Osteoblast (primary cell): ENCODE results near the gene SELENOP. TPM values are rescaled to one million over a fixed set of nuclear protein-coding genes. Genes with fewer than 3 reads are reported as not detected.
A peak's percentile ranks its signal among the peaks of the same experiment; 100 is the strongest.

Source experiments
- DNase-seq: peaks from one replicate; pipeline ENCODE4 v3.0.0; 2011; ENCODE audit warnings: low spot score, mixed read lengths; ENCODE audit not compliant: insufficient read length; ENCODE audit errors: missing footprints
- H2AFZ ChIP-seq: 2 replicates; pipeline ENCODE4 v1.6.0; 2011; ENCODE audit warnings: mild to moderate bottlenecking, low read length
- H3K27ac ChIP-seq: 2 replicates; pipeline ENCODE4 v1.5.1; 2011; ENCODE audit warnings: mild to moderate bottlenecking, low read depth, low read length, moderate library complexity
- H3K27me3 ChIP-seq: 2 replicates; pipeline ENCODE4 v1.6.0; 2012; ENCODE audit warnings: mild to moderate bottlenecking, control low read depth, inconsistent platforms, low read length, moderate library complexity; ENCODE audit not compliant: insufficient read depth
- H3K36me3 ChIP-seq: 2 replicates; pipeline ENCODE4 v1.5.1; 2011; ENCODE audit warnings: mild to moderate bottlenecking, low read length, control low read depth, moderate library complexity; ENCODE audit not compliant: insufficient read depth
- H3K4me1 ChIP-seq: 2 replicates; pipeline ENCODE4 v1.5.1; 2011; ENCODE audit warnings: mild to moderate bottlenecking, low read length, control low read depth, moderate library complexity; ENCODE audit not compliant: insufficient read depth
- H3K4me2 ChIP-seq: 2 replicates; pipeline ENCODE4 v1.6.0; 2011; ENCODE audit warnings: mild to moderate bottlenecking, low read length; ENCODE audit not compliant: insufficient read depth
- H3K4me3 ChIP-seq: fragments of 200-600 bp; sonication (generic); 3 replicates; pipeline ENCODE4 v1.5.1; 2012; ENCODE audit warnings: mild to moderate bottlenecking, low read length, inconsistent platforms; ENCODE audit not compliant: insufficient read depth
- H3K79me2 ChIP-seq: 2 replicates; pipeline ENCODE4 v1.6.0; 2012; ENCODE audit warnings: mild to moderate bottlenecking, low read length, control low read depth, inconsistent platforms; ENCODE audit not compliant: insufficient read depth
- H3K9me3 ChIP-seq: 2 replicates; pipeline ENCODE4 v1.5.1; 2011; ENCODE audit warnings: low read depth, low read length, control low read depth
- H4K20me1 ChIP-seq: 2 replicates; pipeline ENCODE4 v1.6.0; 2012; ENCODE audit warnings: mild to moderate bottlenecking, low read length, control low read depth; ENCODE audit not compliant: insufficient read depth
- total RNA-seq: library from RNA; depleted of rRNA; stranded (reverse); fragments of >200 nt; gene quantifications from 2 replicates; pipeline ENCODE4 v1.2.3, GENCODE V29; 2012
- TF ChIP-seq, protein P1 (sequence below): IDR thresholded peaks from 2 replicates; pipeline ENCODE4 v1.5.1; 2011; ENCODE audit warnings: mild to moderate bottlenecking, low read depth, low read length, moderate library complexity; ENCODE audit errors: extremely low read depth

SELENOP gene
- total RNA-seq, 1 donor: 171 TPM

DNA sequence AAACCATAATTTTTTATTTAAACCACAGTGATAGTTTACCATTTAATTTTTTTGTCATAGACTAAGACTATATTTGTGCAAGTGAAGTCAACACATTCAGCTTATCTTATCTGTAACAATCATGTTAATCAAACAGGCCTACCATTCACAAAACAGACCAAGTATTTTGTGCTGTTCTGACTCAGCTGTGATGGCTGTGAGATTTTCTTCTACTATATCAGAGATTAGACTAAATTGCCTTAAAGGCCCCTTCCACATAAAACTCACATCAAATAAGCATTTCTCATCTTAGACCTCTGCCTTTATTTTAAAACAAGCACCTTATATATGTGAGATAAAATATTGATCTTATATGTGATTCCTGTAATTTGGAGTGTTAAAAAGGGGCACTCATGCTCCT lies 41.7 kb downstream of the SELENOP start:
- TF ChIP-seq, protein P1, sequence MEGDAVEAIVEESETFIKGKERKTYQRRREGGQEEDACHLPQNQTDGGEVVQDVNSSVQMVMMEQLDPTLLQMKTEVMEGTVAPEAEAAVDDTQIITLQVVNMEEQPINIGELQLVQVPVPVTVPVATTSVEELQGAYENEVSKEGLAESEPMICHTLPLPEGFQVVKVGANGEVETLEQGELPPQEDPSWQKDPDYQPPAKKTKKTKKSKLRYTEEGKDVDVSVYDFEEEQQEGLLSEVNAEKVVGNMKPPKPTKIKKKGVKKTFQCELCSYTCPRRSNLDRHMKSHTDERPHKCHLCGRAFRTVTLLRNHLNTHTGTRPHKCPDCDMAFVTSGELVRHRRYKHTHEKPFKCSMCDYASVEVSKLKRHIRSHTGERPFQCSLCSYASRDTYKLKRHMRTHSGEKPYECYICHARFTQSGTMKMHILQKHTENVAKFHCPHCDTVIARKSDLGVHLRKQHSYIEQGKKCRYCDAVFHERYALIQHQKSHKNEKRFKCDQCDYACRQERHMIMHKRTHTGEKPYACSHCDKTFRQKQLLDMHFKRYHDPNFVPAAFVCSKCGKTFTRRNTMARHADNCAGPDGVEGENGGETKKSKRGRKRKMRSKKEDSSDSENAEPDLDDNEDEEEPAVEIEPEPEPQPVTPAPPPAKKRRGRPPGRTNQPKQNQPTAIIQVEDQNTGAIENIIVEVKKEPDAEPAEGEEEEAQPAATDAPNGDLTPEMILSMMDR: no peak
- DNase-seq: no peak
- peaks cover 5% of the 10 kb centered on the region for H3K4me1 ChIP-seq
- no peaks in the 10 kb centered on the region for H3K27me3 ChIP-seq
- no peaks in the 10 kb centered on the region for H3K36me3 ChIP-seq
- no peaks in the 10 kb centered on the region for H4K20me1 ChIP-seq
- H3K4me2 ChIP-seq: no peak overlapping the region
- no peaks in the 10 kb centered on the region for H3K79me2 ChIP-seq
- no peak overlapping the region for H2AFZ ChIP-seq
- no peak overlapping the region for H3K4me3 ChIP-seq
- H3K9me3 ChIP-seq: no peaks in the 10 kb centered on the region
- H3K27ac ChIP-seq: no peak overlapping the region

DNA sequence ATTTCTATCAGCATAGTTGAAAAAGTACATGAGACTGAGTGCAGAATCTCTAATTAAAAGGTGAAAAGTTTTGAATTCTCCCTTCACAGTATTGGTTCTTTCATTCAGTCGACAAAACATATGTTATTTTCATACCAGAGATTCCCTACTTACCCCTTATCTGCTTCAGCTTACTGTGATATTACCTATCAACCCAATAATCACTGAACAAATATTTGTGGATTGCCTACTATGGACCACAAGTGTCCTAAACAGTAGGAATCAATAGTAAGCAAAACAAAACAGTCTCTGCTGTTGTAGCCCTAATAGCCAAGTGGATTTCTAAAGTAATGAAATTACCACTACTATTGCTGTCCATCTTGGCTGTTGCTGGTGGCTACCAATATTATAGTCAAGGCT lies 43.6 kb downstream of the SELENOP start:
- Histone ChIP-seq H2AFZ (no peak overlapping the region), H3K27me3 (no peaks in the 10 kb centered on the region), H3K9me3 (no peaks in the 10 kb centered on the region), H3K79me2 (no peaks in the 10 kb centered on the region), H3K4me2 (no peak overlapping the region), H3K36me3 (no peaks in the 10 kb centered on the region), H4K20me1 (no peaks in the 10 kb centered on the region), H3K4me3 (no peak overlapping the region), H3K4me1 (peaks cover 5% of the 10 kb centered on the region), H3K27ac (no peak overlapping the region)
- TF ChIP-seq, protein P1: no peak
- DNase-seq: no peak

DNA sequence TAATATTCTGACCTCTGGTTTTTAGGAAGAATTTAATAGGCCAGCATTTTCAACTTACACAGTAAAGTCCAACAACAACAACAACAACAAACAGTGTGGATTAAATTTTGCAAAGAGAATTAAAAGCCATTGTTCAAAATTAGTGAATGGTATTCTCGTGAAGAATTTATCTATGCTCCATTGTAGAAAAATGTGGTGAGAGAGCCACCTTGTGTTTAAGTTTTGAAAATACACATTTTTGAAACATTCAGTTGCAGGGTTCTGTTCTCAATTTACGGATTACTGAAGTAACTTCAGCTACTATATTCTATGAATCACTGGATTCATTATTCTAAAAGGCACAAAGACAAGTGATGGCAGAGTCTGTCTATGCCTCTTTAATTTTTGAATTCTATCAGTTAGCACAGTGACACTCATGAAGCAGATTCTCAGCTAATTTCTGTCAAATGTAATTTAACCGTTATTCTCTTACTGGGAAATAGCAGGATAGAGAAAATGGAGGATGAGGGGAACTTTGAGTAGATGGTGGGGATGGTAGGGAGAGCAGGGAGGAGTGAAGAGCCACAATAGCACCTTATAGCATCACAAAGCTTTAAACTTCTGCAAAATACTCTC lies 44.1 kb downstream of the SELENOP start:
- DNase-seq: peak; percentile 35

DNA sequence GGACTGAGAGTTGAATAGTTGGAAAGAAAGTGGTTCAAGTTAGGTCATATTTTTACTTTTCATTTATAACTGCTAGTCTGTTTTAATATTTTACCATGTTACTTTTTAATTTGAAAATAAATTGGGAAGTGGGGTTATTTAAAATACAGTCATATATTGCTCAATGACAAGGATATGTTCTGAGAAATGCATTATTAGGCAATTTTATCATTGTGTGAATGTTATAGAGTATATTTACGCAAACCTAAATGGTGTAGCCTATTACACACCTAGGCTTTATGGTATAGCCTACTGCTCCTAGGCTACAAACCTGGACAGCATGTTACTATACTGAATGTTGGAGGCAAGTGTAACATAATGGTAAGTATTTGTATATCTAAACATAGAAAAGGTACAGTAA lies 49.9 kb downstream of the SELENOP start:
- Histone ChIP-seq H3K79me2 (no peaks in the 10 kb centered on the region), H3K36me3 (no peaks in the 10 kb centered on the region)

More for the DNA sequence above, 44.1 kb downstream of the SELENOP start:
- Histone ChIP-seq H3K4me2 (no peak overlapping the region), H3K9me3 (no peaks in the 10 kb centered on the region), H3K36me3 (no peaks in the 10 kb centered on the region), H3K4me1 (no peaks in the 10 kb centered on the region), H4K20me1 (no peaks in the 10 kb centered on the region), H3K4me3 (no peak overlapping the region), H3K79me2 (no peaks in the 10 kb centered on the region), H2AFZ (no peak overlapping the region), H3K27me3 (no peaks in the 10 kb centered on the region), H3K27ac (no peak overlapping the region)
- TF ChIP-seq, protein P1: peak; percentile 51

More for the DNA sequence above, 49.9 kb downstream of the SELENOP start:
- TF ChIP-seq, protein P1: no peak
- H3K4me2 ChIP-seq: no peak overlapping the region
- no peak overlapping the region for H3K27ac ChIP-seq
- H2AFZ ChIP-seq: no peak overlapping the region
- no peak overlapping the region for H3K4me3 ChIP-seq
- H4K20me1 ChIP-seq: no peaks in the 10 kb centered on the region
- no peak for DNase-seq
- peaks cover 4% of the 10 kb centered on the region for H3K4me1 ChIP-seq
- no peaks in the 10 kb centered on the region for H3K27me3 ChIP-seq
- no peaks in the 10 kb centered on the region for H3K9me3 ChIP-seq
